GM12873 (cell line): ENCODE data around the gene PDXP.

Experiments
- TF ChIP-seq, protein P1 (sequence below): IDR thresholded peaks from 2 replicates; pipeline ENCODE4 v1.5.1; 2012; ENCODE audit warnings: low read depth, mild to moderate bottlenecking, moderate library complexity, low read length, control low read depth; ENCODE audit not compliant: insufficient read depth; ENCODE audit errors: missing control alignments

Gene PDXP

GRCh38 chr22:37686002-37686982, 27.8 kb downstream of the PDXP start, which contains the start of gene NOL12:
TSS of gene NOL12 (plus strand) at chr22:37686343. CDS start at chr22:37686393, 50 bp downstream.
- TF ChIP-seq, protein P1, sequence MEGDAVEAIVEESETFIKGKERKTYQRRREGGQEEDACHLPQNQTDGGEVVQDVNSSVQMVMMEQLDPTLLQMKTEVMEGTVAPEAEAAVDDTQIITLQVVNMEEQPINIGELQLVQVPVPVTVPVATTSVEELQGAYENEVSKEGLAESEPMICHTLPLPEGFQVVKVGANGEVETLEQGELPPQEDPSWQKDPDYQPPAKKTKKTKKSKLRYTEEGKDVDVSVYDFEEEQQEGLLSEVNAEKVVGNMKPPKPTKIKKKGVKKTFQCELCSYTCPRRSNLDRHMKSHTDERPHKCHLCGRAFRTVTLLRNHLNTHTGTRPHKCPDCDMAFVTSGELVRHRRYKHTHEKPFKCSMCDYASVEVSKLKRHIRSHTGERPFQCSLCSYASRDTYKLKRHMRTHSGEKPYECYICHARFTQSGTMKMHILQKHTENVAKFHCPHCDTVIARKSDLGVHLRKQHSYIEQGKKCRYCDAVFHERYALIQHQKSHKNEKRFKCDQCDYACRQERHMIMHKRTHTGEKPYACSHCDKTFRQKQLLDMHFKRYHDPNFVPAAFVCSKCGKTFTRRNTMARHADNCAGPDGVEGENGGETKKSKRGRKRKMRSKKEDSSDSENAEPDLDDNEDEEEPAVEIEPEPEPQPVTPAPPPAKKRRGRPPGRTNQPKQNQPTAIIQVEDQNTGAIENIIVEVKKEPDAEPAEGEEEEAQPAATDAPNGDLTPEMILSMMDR = no peak

DNA sequence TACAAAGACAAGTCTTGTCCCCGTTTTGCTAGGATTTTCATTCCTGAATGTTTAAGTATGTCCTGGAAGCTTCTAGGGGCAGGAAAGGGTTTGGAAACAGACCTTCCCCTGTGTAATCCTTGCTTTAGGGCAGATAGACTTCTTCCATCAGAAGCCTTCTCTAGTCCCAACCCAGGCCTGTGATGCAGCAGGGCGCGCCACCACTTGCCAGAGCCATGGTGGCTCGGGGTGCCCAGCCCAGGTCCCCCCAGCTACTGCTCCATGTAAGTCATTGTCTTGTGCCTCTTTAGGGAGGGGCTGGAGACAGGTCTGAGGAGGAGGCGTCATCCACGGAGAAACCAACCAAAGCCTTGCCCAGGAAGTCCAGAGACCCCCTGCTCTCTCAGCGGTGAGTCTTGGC, 31.9 kb downstream of the PDXP start:
- TF ChIP-seq, protein P1 = no peak

DNA sequence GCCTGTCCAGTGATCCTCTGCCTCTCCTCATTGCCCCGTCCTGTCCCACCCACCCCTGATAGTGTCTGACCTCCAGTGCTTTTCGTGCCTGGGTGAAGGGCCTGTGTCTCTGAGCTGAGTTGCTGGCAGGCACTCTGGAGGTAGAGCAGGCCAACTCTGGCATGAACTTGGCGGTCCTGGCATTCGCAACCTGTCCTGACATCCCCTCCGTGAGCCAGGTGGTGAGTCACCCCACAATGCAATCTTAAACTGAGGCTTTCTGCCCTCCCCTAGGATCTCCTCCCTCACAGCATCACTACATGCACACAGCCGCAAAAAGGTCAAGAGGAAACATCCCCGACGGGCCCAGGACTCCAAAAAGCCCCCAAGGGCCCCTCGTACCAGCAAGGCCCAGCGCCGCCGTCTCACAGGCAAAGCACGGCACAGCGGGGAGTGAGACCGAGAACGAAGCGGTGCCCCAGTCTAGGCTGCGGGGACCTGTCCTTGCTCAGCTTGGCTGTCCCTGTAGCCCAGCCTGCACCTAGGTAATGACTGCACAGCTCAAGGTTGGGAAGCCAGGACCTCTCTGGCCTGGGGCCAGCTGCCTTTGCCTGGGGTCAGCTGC, 32.5 kb downstream of the PDXP start:
- TF ChIP-seq, protein P1 = no peak

GRCh38 chr22:37692627-37693285, 34.2 kb downstream of the PDXP start:
- TF ChIP-seq, protein P1 = no peak

- TF ChIP-seq, protein P1 = peak; percentile 39
Measured at GRCh38 chr22:37696657-37697537, 38.4 kb downstream of the PDXP start, which contains the start of gene TRIOBP. TSS of gene TRIOBP (plus strand) at chr22:37697048. CDS start at chr22:37701366, 4,318 bp downstream.

DNA sequence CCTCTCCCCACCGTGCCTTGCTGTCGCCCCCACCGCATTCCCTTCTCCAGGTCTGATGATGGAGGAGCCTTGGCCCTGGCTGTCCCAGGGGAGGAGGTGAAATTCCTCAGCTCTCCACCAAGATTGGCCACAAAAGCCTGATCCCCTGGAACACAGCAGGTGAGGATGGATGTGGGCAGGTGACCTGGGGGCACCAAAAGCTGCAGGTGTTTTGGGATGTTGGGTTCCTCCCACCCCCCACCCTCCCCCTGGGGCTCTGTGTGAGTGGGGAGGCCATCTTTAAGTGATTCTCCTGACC, 39.0 kb downstream of the PDXP start:
- TF ChIP-seq, protein P1 = no peak
